Spinal cord (tissue), 10 donors: Measurements from ENCODE around the gene RAB3IL1. TPM values are rescaled to one million over a fixed set of nuclear protein-coding genes. Genes with fewer than 3 reads are reported as not detected.

ENCODE experiments used
- DNase-seq, 6 donors: peaks; one replicate each; pipeline versions ENCODE4 v3.0.0 to v3.0.0-alpha.2; 2013 to 2015; ENCODE audit warnings: low spot score in 6 of 6, low read depth in 4 of 6
- H3K27ac ChIP-seq: one replicate; pipeline ENCODE4 v1.5.1; 2013; ENCODE audit warnings: low read depth, low read length, control low read depth
- H3K27me3 ChIP-seq: one replicate; pipeline ENCODE4 v1.6.1; 2013; ENCODE audit warnings: low read length; ENCODE audit not compliant: control insufficient read depth, insufficient read depth
- H3K36me3 ChIP-seq: one replicate; pipeline ENCODE4 v1.6.1; 2013; ENCODE audit warnings: low read length; ENCODE audit not compliant: control insufficient read depth, insufficient read depth
- H3K4me1 ChIP-seq: one replicate; pipeline ENCODE4 v1.6.1; 2013; ENCODE audit warnings: low read length; ENCODE audit not compliant: control insufficient read depth, insufficient read depth
- H3K4me3 ChIP-seq: one replicate; pipeline ENCODE4 v1.5.1; 2013; ENCODE audit warnings: low read depth, low read length, control low read depth
- H3K9me3 ChIP-seq: one replicate; pipeline ENCODE4 v1.6.1; 2013; ENCODE audit warnings: low read length; ENCODE audit not compliant: control insufficient read depth, insufficient read depth
- WGBS: methylation state at CpG from one replicate; pipeline ENCODE4 v1.1.5; 2013; ENCODE audit warnings: missing lambda C conversion rate; ENCODE audit not compliant: insufficient coverage; 5-methylcytosine and 5-hydroxymethylcytosine counted together
- polyA plus RNA-seq, 2 donors: library from polyadenylated mRNA; unstranded; fragments of 120-200 nt; gene quantifications; one replicate each; pipeline ENCODE4 v1.2.1, GENCODE V29; 2013; ENCODE audit not compliant: insufficient read length in 2 of 2
- small RNA-seq: library from RNA; depleted of rRNA; stranded (forward); fragments of <200 nt; gene quantifications from one replicate; pipeline ENCODE3, GENCODE V24; 2014; ENCODE audit warnings: low replicate concordance
- total RNA-seq, 2 donors: library from RNA; depleted of rRNA in 1 of 2; stranded (reverse); fragments of 120-200 nt in 1 of 2; fragments of >200 nt in 1 of 2; gene quantifications; one replicate each; pipeline versions ENCODE4 v1.2.3 to v1.2.4, GENCODE V29; 2013 to 2014
- donor health status: healthy.

Gene RAB3IL1
- total and polyA plus RNA-seq, 4 donors = 12.8 to 47.7 (median 22.5) TPM

DNA sequence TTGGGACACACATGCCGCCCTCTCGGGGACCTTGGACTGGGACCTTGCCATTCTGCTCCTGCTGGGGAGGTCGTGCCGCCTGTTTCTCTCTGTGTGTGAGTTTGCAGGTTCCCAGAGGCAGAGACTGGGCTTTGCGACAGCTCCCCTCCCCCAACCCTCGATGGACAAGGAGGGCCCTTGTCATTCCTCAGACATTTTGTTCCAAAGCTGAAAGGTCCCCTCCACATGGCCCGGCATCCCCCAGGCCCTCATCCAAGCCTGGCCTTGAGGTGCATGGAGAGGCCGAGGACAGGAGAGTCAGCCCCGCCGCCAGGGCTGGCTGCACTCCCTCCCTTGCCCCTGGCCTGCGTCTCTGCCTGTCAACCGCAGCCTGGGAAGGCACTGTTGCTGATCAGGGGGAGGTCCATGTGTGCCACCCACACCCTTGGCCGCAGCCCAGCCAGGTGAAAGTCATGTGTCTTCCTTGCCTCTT is 63.6 kb downstream of the RAB3IL1 start:
- H3K27ac ChIP-seq = peak overlapping the region; percentile 16
- WGBS = 48% methylated on average over 12 of the region's 13 CpGs

DNA sequence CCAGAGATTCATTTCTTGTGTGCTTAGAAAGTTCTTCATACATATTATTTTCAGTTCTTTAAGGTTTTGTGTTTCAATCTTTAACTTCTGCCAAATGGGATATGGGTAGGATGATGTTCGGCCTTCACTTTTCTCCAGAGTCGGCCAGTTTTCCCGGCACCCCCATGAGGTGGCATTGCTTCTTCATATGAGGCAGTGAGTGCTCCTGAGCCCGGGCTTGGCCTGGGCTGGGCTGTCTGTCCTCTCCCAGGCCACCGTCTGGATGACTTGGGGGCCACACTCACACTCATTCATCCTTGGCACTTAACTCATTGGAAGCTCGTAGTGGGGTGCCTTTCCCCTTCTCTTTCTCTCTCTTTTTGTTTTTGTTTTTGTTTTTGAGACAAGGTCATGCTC is 65.5 kb downstream of the RAB3IL1 start:
- Histone ChIP-seq H3K9me3 (no peaks in the 10 kb centered on the region), H3K4me1 (peaks cover 54% of the 10 kb centered on the region), H3K36me3 (peaks cover 99% of the 10 kb centered on the region), H3K27ac (no peak overlapping the region), H3K4me3 (no peak overlapping the region), H3K27me3 (no peaks in the 10 kb centered on the region)
- WGBS = 87% methylated on average over 4 of the region's 6 CpGs
- no peak for DNase-seq

More for the DNA sequence above, 63.6 kb downstream of the RAB3IL1 start:
- Histone ChIP-seq H3K4me3 (no peak overlapping the region), H3K36me3 (peaks cover 100% of the 10 kb centered on the region), H3K27me3 (no peaks in the 10 kb centered on the region), H3K4me1 (peaks cover 54% of the 10 kb centered on the region), H3K9me3 (no peaks in the 10 kb centered on the region)
- peak in 2 of 6 donors; percentile 23 to 58 for DNase-seq

DNA sequence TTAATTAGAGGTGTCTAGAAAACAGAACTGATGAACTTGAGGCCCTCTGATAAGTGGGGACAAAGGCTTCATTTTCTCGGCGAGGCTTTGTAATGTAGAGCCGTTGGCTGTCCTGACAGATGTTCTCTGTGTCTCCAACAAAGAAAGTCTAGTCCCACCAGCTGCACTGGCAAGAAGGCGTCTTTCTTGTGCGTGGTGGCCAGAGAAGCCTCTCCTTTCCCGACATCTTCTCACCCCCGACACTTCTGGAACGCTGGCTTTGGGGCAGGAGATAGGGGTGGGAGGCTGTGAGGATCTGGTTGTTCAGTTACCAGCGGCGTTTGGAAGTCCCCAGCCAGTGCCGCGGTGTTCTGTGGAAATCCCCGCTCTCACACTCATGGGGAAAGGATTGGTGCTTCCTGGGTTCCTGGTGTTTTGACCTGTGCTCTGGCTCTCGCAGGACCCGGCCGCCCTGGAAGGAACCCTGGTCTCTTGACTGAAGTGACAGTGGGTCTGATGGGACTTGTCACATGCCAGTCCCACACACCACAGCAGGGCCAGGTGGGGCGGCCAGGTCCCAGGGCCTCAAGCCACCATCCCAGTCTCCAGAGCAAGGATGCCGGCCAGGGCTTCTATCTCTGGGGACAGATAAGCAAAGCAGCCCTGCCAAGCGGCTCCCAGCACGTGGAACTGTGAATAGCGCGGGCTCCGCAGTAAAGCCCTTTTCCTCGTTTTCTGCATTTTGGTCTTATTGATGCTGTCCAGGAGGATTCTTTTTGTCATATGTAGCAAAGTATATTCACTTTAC is 66.1 kb downstream of the RAB3IL1 start:
- peaks cover 99% of the 10 kb centered on the region for H3K36me3 ChIP-seq
- peak overlapping the region; percentile 76 for H3K27ac ChIP-seq
- H3K4me1 ChIP-seq = peaks cover 53% of the 10 kb centered on the region
- no peak overlapping the region for H3K4me3 ChIP-seq
- H3K9me3 ChIP-seq = no peaks in the 10 kb centered on the region
- 82% methylated on average over 10 of the region's 24 CpGs for WGBS
- no peaks in the 10 kb centered on the region for H3K27me3 ChIP-seq
- DNase-seq = peak in 1 of 6 donors; percentile 75

DNA sequence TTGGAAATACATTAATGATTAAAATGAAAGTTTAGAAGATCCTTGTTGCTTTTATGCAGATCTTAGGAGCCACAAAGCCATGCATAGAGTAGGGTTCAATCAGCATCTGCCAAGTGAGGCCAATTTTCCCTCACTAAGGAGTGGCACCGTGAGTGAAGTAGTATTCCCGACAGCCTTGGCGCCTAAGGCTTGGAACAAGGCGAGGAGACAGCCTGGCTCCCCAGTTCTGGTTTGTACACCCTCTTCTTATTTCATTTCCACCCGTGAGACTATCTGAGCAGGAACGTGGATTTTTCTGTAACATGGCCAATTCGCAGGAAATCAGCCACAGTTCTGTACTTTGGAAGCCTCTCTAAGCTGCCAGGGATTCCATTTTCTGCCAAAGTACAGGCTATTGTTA is 66.7 kb downstream of the RAB3IL1 start:
- DNase-seq = no peak
- Histone ChIP-seq H3K4me3 (no peak overlapping the region), H3K4me1 (peaks cover 46% of the 10 kb centered on the region), H3K27ac (peak overlapping the region; percentile 76), H3K27me3 (no peaks in the 10 kb centered on the region), H3K36me3 (peaks cover 99% of the 10 kb centered on the region), H3K9me3 (no peaks in the 10 kb centered on the region)
- WGBS = 63% methylated on average over 2 of the region's 7 CpGs

DNA sequence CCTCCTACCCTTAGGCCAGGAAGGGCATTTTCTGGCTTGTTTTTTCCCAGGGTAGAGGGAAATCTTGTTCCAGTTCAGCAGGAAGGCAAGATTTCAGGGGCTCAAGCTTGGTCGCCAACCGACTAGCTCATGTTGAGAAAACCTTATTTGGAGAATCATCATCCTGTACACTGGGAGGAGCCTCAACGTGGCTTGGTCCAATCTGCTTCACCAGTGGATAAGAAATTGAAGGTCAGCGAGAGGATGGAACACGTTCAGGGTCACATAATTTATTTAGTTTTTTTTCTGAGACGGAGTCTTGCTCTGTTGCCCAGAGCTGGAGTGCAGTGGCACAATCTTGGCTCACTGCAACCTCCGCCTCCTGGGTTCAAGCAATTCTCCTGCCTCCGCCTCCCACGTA is 68.7 kb downstream of the RAB3IL1 start:
- Histone ChIP-seq H3K4me3 (no peak overlapping the region), H3K4me1 (peaks cover 30% of the 10 kb centered on the region), H3K36me3 (peaks cover 98% of the 10 kb centered on the region), H3K9me3 (no peaks in the 10 kb centered on the region), H3K27me3 (no peaks in the 10 kb centered on the region), H3K27ac (no peak overlapping the region)
- 94% methylated on average over 8 of the region's 9 CpGs for WGBS
- no peak for DNase-seq

DNA sequence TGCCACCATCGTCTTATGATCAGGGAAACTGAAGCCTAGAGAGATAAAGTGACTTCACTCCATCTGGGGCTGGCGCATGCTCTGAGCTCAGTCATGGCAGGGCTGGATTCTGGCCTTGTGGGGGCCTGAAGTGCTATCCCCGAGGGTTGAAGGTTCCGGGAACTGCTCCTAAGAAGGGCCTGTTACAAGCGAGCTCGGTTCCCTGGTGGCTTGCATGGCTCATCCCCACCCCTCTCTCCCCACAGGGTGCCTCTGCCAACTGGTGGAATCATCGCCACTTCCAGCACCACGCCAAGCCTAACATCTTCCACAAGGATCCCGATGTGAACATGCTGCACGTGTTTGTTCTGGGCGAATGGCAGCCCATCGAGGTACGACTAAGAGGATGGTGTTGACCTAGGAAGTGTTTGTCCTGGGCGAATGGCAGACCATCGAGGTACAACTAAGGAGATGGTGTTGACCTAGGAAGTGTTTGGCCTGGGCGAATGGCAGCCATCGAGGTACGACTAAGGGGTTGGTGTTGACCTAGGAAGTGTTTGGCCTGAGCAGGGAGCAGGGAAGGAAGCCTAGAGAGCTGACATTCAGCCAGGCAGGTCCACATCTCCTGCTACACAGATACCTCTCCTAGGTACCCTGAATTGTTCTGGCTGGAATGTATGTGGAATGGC is 69.3 kb downstream of the RAB3IL1 start:
- no peak for DNase-seq
- Histone ChIP-seq H3K36me3 (peaks cover 98% of the 10 kb centered on the region), H3K27me3 (no peaks in the 10 kb centered on the region), H3K4me3 (no peak overlapping the region), H3K9me3 (no peaks in the 10 kb centered on the region), H3K27ac (no peak overlapping the region), H3K4me1 (peaks cover 28% of the 10 kb centered on the region)
- 97% methylated on average over 15 of the region's 18 CpGs for whole genome bisulfite sequencing

Small RNA genes lying within 50 kb of the gene (small RNA-seq; reads per million reads assigned to genes)
- gene MIR6746 = not detected
- not detected for gene RNU6-1243P

Other genes starting within 250 kb of the RAB3IL1 start
- gene DAGLA, start 237.2 kb downstream of the RAB3IL1 start, total RNA-seq = 1 to 10 TPM; 3.9 to 8.4 TPM
- 10 to 100 TPM; 21.3 to 21.7 TPM for gene DAGLA, start 237.2 kb downstream of the RAB3IL1 start, polyA plus RNA-seq
- 10 to 100 TPM; 13.6 to 17.9 TPM for gene MYRF, start 164.9 kb downstream of the RAB3IL1 start, total RNA-seq
- 100 to 1,000 TPM; 112 to 135 TPM for gene MYRF, start 164.9 kb downstream of the RAB3IL1 start, polyA plus RNA-seq
- 100 to 1,000 TPM; 102 to 170 TPM for gene TMEM258, start 125.0 kb downstream of the RAB3IL1 start, total RNA-seq
- 100 to 1,000 TPM; 143 to 181 TPM for gene TMEM258, start 125.0 kb downstream of the RAB3IL1 start, polyA plus RNA-seq
- gene FEN1, start 124.7 kb downstream of the RAB3IL1 start, total RNA-seq = 10 to 100 TPM; 20.7 to 32.0 TPM
- gene FEN1, start 124.7 kb downstream of the RAB3IL1 start, polyA plus RNA-seq = 10 to 100 TPM; 27.4 to 36.1 TPM
- 10 to 100 TPM; 63.6 to 94.9 TPM for gene FADS1, start 100.6 kb downstream of the RAB3IL1 start, total RNA-seq
- gene FADS1, start 100.6 kb downstream of the RAB3IL1 start, polyA plus RNA-seq = 10 to 100 TPM; 91.0 to 92.9 TPM
- gene FADS2, start 89.3 kb downstream of the RAB3IL1 start, total RNA-seq = 100 to 1,000 TPM; 125 to 138 TPM
- 100 to 1,000 TPM; 448 to 452 TPM for gene FADS2, start 89.3 kb downstream of the RAB3IL1 start, polyA plus RNA-seq
- gene FADS3, start 26.0 kb downstream of the RAB3IL1 start, total RNA-seq = 10 to 100 TPM; 41.1 to 58.0 TPM
- 10 to 100 TPM; 62.6 to 66.9 TPM for gene FADS3, start 26.0 kb downstream of the RAB3IL1 start, polyA plus RNA-seq
- 10 to 100 TPM in 1 of 2 donors, 1 to 10 TPM in 1; 7.3 to 10.2 TPM for gene BEST1, start 32.8 kb upstream of the RAB3IL1 start, total RNA-seq
- 10 to 100 TPM; 15.2 to 21.0 TPM for gene BEST1, start 32.8 kb upstream of the RAB3IL1 start, polyA plus RNA-seq
- 1,000 to 10,000 TPM in 1 of 2 donors, 100 to 1,000 TPM in 1; 878 to 1,181 TPM for gene FTH1, start 50.1 kb upstream of the RAB3IL1 start, total RNA-seq
- 1,000 to 10,000 TPM; 3,691 to 3,889 TPM for gene FTH1, start 50.1 kb upstream of the RAB3IL1 start, polyA plus RNA-seq
- gene INCENP, start 206.4 kb upstream of the RAB3IL1 start, total RNA-seq = 10 to 100 TPM; 19.9 to 22.2 TPM
- gene INCENP, start 206.4 kb upstream of the RAB3IL1 start, polyA plus RNA-seq = 10 to 100 TPM; 32.4 to 32.9 TPM